HepG2 (cell line): ENCODE results near the gene CDC34. TPM values are rescaled to one million over a fixed set of nuclear protein-coding genes. Genes with fewer than 3 reads are reported as not detected.

ENCODE experiments used
- ATAC-seq: fragments of 200-7000 bp; cut with Tn5 transposase; 3 replicates; pipeline ENCODE4 v1.9.1; 2020; ENCODE audit warnings: mild to moderate bottlenecking, moderate library complexity
- BruUV-seq: library from RNA; stranded (reverse); fragments of 400-500 nt; replicated peaks from 2 replicates; lab custom pipeline; 2021; lab: Mats Ljungman, UMichigan
- CTCF ChIA-PET: fragments of 300-600 bp; formaldehyde crosslinking; extraction: SDS; loops from one replicate; lab custom pipeline; 2021; ENCODE audit warnings: low total read pairs, inconsistent platforms, low intra/inter-chr PET ratio; lab: Yijun Ruan, JAX
- POLR2A ChIA-PET: fragments of 350-600 bp; sonication (Branson Sonifier 250); formaldehyde crosslinking; loops from one replicate; lab custom pipeline; 2020; ENCODE audit warnings: antibody characterized with exemption, inconsistent platforms; lab: Yijun Ruan, JAX
- DNase-seq: peaks from one replicate; pipeline ENCODE4 v3.0.0-alpha.2; 2015; ENCODE audit warnings: low spot score
- FAIRE-seq: peaks from 3 replicates; lab custom pipeline; 2011; peaks lifted over from hg19 to GRCh38; lab: Jason Lieb, UNC
- H2AFZ ChIP-seq: one replicate; pipeline ENCODE4 v1.6.1; 2011; ENCODE audit warnings: low read length, inconsistent platforms
- H3K27ac ChIP-seq: fragments of 300-600 bp; 3 replicates; pipeline ENCODE4 v1.8.0; 2011; ENCODE audit warnings: mixed run types, mild to moderate bottlenecking, mixed read lengths, low read length, inconsistent platforms; ENCODE audit not compliant: insufficient read depth; ENCODE audit errors: extremely low read length
- H3K27me3 ChIP-seq, 2 experiments: fragments of 200-600 bp in 1 of 2; 2 replicates in 1 of 2; 3 replicates in 1 of 2; pipeline versions ENCODE4 v1.6.0 to v1.8.0; 2011; ENCODE audit warnings: low read length in 2 of 2, mild to moderate bottlenecking in 2 of 2, moderate library complexity in 2 of 2, inconsistent platforms in 1 of 2; ENCODE audit not compliant: insufficient read depth in 2 of 2, control insufficient read depth in 1 of 2
- H3K36me3 ChIP-seq, 2 experiments: fragments of 200-600 bp in 1 of 2; replicated peaks in 1 of 2; 2 replicates in 1 of 2; 3 replicates in 1 of 2; pipeline versions ENCODE4 v1.5.1 to v1.8.0; 2011; ENCODE audit warnings: low read length in 2 of 2, inconsistent platforms in 1 of 2; ENCODE audit not compliant: insufficient read depth in 2 of 2, control insufficient read depth in 1 of 2
- H3K4me1 ChIP-seq: 2 replicates; pipeline ENCODE4 v1.5.1; 2012; ENCODE audit warnings: low read length, inconsistent platforms; ENCODE audit not compliant: insufficient read depth
- H3K4me2 ChIP-seq: 2 replicates; pipeline ENCODE4 v1.6.0; 2011; ENCODE audit warnings: low read depth, low read length, inconsistent platforms
- H3K4me3 ChIP-seq, 3 experiments: fragments of 200-600 bp in 1 of 3; sonication (generic), shearing (Covaris generic) in 1 of 3; replicated peaks in 1 of 3; 2 replicates each; pipeline ENCODE4 v1.5.1; 2011 to 2016; ENCODE audit warnings: low read length in 3 of 3, inconsistent platforms in 2 of 3, low read depth in 2 of 3, mild to moderate bottlenecking in 2 of 3, control low read depth in 1 of 3, mixed read lengths in 1 of 3; ENCODE audit not compliant: insufficient read depth in 1 of 3
- H3K79me2 ChIP-seq: one replicate; pipeline ENCODE4 v1.6.1; 2011; ENCODE audit warnings: low read length, inconsistent platforms; ENCODE audit not compliant: insufficient read depth
- H3K9ac ChIP-seq: 2 replicates; pipeline ENCODE4 v1.6.0; 2011; ENCODE audit warnings: mild to moderate bottlenecking, low read depth, low read length, inconsistent platforms; ENCODE audit not compliant: insufficient read depth
- H3K9me3 ChIP-seq: 2 replicates; pipeline ENCODE4 v1.5.1; 2012; ENCODE audit warnings: mild to moderate bottlenecking, low read length
- H4K20me1 ChIP-seq: 2 replicates; pipeline ENCODE4 v1.6.0; 2011; ENCODE audit warnings: inconsistent platforms, mild to moderate bottlenecking, low read length, moderate library complexity; ENCODE audit not compliant: insufficient read depth
- ATF7-NPFF ChIP-seq: sonication (generic); formaldehyde crosslinking; IDR thresholded peaks from 2 replicates; pipeline ENCODE4 v1.8.1; 2023; ENCODE audit warnings: mild to moderate bottlenecking, low read depth, missing genetic modification reagents, moderate library complexity
- KDM3A ChIP-seq: IDR thresholded peaks from 2 replicates; pipeline ENCODE4 v1.6.1; 2018; ENCODE audit warnings: low read depth, missing compliant biosample characterization
- MBD4 ChIP-seq: IDR thresholded peaks from 2 replicates; pipeline ENCODE4 v1.6.1; 2012; ENCODE audit warnings: low read length, inconsistent platforms, borderline replicate concordance
- NFKBIZ ChIP-seq: IDR thresholded peaks from 2 replicates; pipeline ENCODE4 v1.6.1; 2018; ENCODE audit warnings: missing genetic modification reagents, missing compliant biosample characterization
- NR1H2 ChIP-seq: sonication (generic); formaldehyde crosslinking; IDR thresholded peaks from 2 replicates; pipeline ENCODE4 v1.8.1; 2022; ENCODE audit warnings: low read depth, missing genetic modification reagents, borderline replicate concordance
- ZNF30 ChIP-seq: sonication (generic); formaldehyde crosslinking; IDR thresholded peaks from 2 replicates; pipeline ENCODE4 v1.5.0; 2020; ENCODE audit warnings: mild to moderate bottlenecking, missing genetic modification reagents
- ZNF335 ChIP-seq: sonication (generic); formaldehyde crosslinking; IDR thresholded peaks from 2 replicates; pipeline ENCODE4 v1.4.0; 2020; ENCODE audit warnings: missing genetic modification reagents
- ZNF720 ChIP-seq: sonication (generic); formaldehyde crosslinking; IDR thresholded peaks from 2 replicates; pipeline ENCODE4 v1.4.0; 2020; ENCODE audit warnings: missing genetic modification reagents
- WGBS: methylation state at CpG from one replicate; pipeline ENCODE4 v1.1.6; 2017; ENCODE audit warnings: low lambda C conversion rate; 5-methylcytosine and 5-hydroxymethylcytosine counted together
- in situ Hi-C: cut with HindIII; loops from 2 replicates; pipeline ENCODE4 v1.10.0; 2017; ENCODE audit warnings: low pct_unique_long_range_greater_than_20kb; ENCODE audit not compliant: extremely low pct_ligation_motif_present
- intact Hi-C: fragments of 100-400 bp; cut with micrococcal nuclease; formaldehyde crosslinking; loops from one replicate; pipeline ENCODE4 v1.10.0; 2022; ENCODE audit not compliant: unreplicated experiment
- polyA plus RNA-seq, 8 experiments: library from polyadenylated mRNA; depleted of rRNA in 3 of 8; stranded (reverse) in 7 of 8; unstranded in 1 of 8; fragments of >200 nt; fragmentation: Illumina TruSeq in 4 of 8; extraction: Trizol in 4 of 8; gene quantifications; 2 replicates each; pipeline versions ENCODE4 v1.2.1 to v1.2.3, GENCODE V29; 2011 to 2016; ENCODE audit warnings: low read depth in 4 of 8, missing spikeins in 1 of 8, mixed read lengths in 1 of 8; ENCODE audit not compliant: insufficient read depth in 1 of 8
- total RNA-seq, 5 experiments: library from RNA; depleted of rRNA; stranded (reverse); fragments of >200 nt; fragmentation: Illumina TruSeq; extraction: Trizol; gene quantifications; 2 replicates each; pipeline ENCODE4 v1.2.3, GENCODE V29; 2016; ENCODE audit warnings: low read depth in 1 of 5
- TF ChIP-seq, protein P1 (sequence below): sonication (generic); formaldehyde crosslinking; IDR thresholded peaks from 2 replicates; pipeline ENCODE4 v1.4.0; 2020; ENCODE audit warnings: missing genetic modification reagents, borderline replicate concordance
- TF ChIP-seq, protein P2 (sequence below): sonication (generic); formaldehyde crosslinking; IDR thresholded peaks from 2 replicates; pipeline ENCODE4 v1.5.0; 2020; ENCODE audit warnings: missing genetic modification reagents, mild to moderate bottlenecking, borderline replicate concordance
- TF ChIP-seq, protein P3 (sequence below): sonication (generic); formaldehyde crosslinking; IDR thresholded peaks from 2 replicates; pipeline ENCODE4 v1.4.0; 2020; ENCODE audit warnings: missing genetic modification reagents, borderline replicate concordance
- TF ChIP-seq, protein P4 (sequence below): sonication (generic); formaldehyde crosslinking; IDR thresholded peaks from 2 replicates; pipeline ENCODE4 v1.4.0; 2020; ENCODE audit warnings: missing genetic modification reagents, mild to moderate bottlenecking, borderline replicate concordance

Gene CDC34
- total and polyA plus RNA-seq, 2 of the 13 experiments (the other 11 are each of a cell fraction or from before 2014, with no cell fraction given) = 138 to 150 TPM

DNA sequence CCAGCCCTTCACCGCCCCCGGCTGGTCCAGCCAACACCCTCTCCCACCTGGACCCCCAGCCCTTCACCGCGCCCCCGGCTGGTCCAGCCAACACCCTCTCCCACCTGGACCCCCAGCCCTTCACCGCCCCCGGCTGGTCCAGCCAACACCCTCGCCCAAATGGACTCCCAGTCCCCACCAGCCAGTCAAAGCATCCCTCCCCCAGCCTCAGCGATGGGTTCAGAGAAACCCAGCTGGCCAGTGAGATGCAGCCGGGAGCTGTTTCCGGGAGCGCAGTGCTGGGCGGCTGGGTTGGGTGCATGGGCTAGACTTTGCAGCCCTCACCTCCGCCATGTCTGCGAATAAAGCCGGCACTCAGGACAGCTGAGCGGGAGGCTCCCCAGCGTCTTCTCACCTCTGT, 6.5 kb upstream of the CDC34 start:
- WGBS = 91% methylated on average over 12 of the region's 18 CpGs
- FAIRE-seq (no peak), ATAC-seq (no peak)
- TF ChIP-seq MBD4 (no peak), KDM3A (CRISPR knock-in tag) (no peak), ZNF335 (CRISPR knock-in tag) (no peak), ZNF720 (CRISPR knock-in tag) (no peak), NR1H2 (no peak), NFKBIZ (CRISPR knock-in tag) (no peak), ZNF30 (CRISPR knock-in tag) (no peak), ATF7-NPFF (no peak)
- TF ChIP-seq, protein P1, sequence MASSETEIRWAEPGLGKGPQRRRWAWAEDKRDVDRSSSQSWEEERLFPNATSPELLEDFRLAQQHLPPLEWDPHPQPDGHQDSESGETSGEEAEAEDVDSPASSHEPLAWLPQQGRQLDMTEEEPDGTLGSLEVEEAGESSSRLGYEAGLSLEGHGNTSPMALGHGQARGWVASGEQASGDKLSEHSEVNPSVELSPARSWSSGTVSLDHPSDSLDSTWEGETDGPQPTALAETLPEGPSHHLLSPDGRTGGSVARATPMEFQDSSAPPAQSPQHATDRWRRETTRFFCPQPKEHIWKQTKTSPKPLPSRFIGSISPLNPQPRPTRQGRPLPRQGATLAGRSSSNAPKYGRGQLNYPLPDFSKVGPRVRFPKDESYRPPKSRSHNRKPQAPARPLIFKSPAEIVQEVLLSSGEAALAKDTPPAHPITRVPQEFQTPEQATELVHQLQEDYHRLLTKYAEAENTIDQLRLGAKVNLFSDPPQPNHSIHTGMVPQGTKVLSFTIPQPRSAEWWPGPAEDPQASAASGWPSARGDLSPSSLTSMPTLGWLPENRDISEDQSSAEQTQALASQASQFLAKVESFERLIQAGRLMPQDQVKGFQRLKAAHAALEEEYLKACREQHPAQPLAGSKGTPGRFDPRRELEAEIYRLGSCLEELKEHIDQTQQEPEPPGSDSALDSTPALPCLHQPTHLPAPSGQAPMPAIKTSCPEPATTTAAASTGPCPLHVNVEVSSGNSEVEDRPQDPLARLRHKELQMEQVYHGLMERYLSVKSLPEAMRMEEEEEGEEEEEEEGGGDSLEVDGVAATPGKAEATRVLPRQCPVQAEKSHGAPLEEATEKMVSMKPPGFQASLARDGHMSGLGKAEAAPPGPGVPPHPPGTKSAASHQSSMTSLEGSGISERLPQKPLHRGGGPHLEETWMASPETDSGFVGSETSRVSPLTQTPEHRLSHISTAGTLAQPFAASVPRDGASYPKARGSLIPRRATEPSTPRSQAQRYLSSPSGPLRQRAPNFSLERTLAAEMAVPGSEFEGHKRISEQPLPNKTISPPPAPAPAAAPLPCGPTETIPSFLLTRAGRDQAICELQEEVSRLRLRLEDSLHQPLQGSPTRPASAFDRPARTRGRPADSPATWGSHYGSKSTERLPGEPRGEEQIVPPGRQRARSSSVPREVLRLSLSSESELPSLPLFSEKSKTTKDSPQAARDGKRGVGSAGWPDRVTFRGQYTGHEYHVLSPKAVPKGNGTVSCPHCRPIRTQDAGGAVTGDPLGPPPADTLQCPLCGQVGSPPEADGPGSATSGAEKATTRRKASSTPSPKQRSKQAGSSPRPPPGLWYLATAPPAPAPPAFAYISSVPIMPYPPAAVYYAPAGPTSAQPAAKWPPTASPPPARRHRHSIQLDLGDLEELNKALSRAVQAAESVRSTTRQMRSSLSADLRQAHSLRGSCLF (CRISPR knock-in tag) = no peak
- TF ChIP-seq, protein P2, sequence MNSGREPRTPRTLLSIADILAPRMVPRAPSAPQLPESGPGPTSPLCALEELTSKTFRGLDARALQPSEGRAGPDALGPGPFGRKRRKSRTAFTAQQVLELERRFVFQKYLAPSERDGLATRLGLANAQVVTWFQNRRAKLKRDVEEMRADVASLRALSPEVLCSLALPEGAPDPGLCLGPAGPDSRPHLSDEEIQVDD (CRISPR knock-in tag) = no peak
- TF ChIP-seq, protein P3, sequence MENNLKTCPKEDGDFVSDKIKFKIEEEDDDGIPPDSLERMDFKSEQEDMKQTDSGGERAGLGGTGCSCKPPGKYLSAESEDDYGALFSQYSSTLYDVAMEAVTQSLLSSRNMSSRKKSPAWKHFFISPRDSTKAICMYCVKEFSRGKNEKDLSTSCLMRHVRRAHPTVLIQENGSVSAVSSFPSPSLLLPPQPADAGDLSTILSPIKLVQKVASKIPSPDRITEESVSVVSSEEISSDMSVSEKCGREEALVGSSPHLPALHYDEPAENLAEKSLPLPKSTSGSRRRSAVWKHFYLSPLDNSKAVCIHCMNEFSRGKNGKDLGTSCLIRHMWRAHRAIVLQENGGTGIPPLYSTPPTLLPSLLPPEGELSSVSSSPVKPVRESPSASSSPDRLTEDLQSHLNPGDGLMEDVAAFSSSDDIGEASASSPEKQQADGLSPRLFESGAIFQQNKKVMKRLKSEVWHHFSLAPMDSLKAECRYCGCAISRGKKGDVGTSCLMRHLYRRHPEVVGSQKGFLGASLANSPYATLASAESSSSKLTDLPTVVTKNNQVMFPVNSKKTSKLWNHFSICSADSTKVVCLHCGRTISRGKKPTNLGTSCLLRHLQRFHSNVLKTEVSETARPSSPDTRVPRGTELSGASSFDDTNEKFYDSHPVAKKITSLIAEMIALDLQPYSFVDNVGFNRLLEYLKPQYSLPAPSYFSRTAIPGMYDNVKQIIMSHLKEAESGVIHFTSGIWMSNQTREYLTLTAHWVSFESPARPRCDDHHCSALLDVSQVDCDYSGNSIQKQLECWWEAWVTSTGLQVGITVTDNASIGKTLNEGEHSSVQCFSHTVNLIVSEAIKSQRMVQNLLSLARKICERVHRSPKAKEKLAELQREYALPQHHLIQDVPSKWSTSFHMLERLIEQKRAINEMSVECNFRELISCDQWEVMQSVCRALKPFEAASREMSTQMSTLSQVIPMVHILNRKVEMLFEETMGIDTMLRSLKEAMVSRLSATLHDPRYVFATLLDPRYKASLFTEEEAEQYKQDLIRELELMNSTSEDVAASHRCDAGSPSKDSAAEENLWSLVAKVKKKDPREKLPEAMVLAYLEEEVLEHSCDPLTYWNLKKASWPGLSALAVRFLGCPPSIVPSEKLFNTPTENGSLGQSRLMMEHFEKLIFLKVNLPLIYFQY (CRISPR knock-in tag) = no peak
- TF ChIP-seq, protein P4, sequence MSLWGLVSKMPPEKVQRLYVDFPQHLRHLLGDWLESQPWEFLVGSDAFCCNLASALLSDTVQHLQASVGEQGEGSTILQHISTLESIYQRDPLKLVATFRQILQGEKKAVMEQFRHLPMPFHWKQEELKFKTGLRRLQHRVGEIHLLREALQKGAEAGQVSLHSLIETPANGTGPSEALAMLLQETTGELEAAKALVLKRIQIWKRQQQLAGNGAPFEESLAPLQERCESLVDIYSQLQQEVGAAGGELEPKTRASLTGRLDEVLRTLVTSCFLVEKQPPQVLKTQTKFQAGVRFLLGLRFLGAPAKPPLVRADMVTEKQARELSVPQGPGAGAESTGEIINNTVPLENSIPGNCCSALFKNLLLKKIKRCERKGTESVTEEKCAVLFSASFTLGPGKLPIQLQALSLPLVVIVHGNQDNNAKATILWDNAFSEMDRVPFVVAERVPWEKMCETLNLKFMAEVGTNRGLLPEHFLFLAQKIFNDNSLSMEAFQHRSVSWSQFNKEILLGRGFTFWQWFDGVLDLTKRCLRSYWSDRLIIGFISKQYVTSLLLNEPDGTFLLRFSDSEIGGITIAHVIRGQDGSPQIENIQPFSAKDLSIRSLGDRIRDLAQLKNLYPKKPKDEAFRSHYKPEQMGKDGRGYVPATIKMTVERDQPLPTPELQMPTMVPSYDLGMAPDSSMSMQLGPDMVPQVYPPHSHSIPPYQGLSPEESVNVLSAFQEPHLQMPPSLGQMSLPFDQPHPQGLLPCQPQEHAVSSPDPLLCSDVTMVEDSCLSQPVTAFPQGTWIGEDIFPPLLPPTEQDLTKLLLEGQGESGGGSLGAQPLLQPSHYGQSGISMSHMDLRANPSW = no peak

More for the DNA sequence above, 6.5 kb upstream of the CDC34 start:
- Histone ChIP-seq H3K36me3 (no peaks in the 10 kb centered on the region), H2AFZ (no peak overlapping the region), H3K9me3 (no peaks in the 10 kb centered on the region), H4K20me1 (no peaks in the 10 kb centered on the region), H3K27ac (peak overlapping the region; percentile 51), H3K9ac (no peak overlapping the region), H3K4me2 (no peak overlapping the region), H3K79me2 (no peaks in the 10 kb centered on the region), H3K27me3 (no peaks in the 10 kb centered on the region), H3K4me1 (peaks cover 66% of the 10 kb centered on the region), H3K4me3 (no peak overlapping the region)
- CTCF ChIA-PET = no interaction called here
- intact Hi-C loops = no loop called here
- in situ Hi-C loops = no loop called here
- no TSS peak for BruUV-seq
- POLR2A ChIA-PET = interaction anchor here (1.3 to 1.6 kb wide), 4 partner anchors 12 to 107 kb away, joined by 5 to 15 read pairs (median 12); no protein-coding TSS in a partner anchor
- no peak for DNase-seq
